ENCODE results near the gene COL9A2. TPM values are rescaled to one million over a fixed set of nuclear protein-coding genes. Genes with fewer than 3 reads are reported as not detected.

Gene COL9A2
- 1 to 10 TPM in 1 of 2 donors, under 1 TPM in 1; 0.54 to 1.3 TPM for polyA plus RNA-seq

GRCh38 chr1:40316595-40317393 lies at the start of gene COL9A2:
Gene COL9A2 (minus strand): TSS chr1:40317286. CDS start chr1:40317197, 89 bp downstream.
- Histone ChIP-seq H3K27ac (ENCODE audit: low read depth in 2 of 2, low read length in 1 of 2) (no peak within 1 kb of the TSS), H3K36me3 (ENCODE audit: control insufficient read depth in 2 of 2, insufficient read depth in 2 of 2, low read length in 1 of 2) (no peaks in the 10 kb centered on the region), H3K4me1 (ENCODE audit: control insufficient read depth in 2 of 2, insufficient read depth in 2 of 2, low read length in 1 of 2) (peaks cover 6 to 8% of the 10 kb centered on the region in 2 donors), H3K9me3 (ENCODE audit: control insufficient read depth in 2 of 2, insufficient read depth in 1 of 2, low read depth in 1 of 2, low read length in 1 of 2) (no peaks in the 10 kb centered on the region), H3K4me3 (ENCODE audit: low read depth in 1 of 2, low read length in 2 of 2) (peak within 1 kb of the TSS; percentile 28 to 41), H3K27me3 (ENCODE audit: control insufficient read depth in 1 of 2, insufficient read depth in 2 of 2, low read length in 2 of 2) (no peaks in the 10 kb centered on the region)
- 2% methylated on average over 62 to 84 of the region's 84 CpGs for WGBS, 2 donors

DNA sequence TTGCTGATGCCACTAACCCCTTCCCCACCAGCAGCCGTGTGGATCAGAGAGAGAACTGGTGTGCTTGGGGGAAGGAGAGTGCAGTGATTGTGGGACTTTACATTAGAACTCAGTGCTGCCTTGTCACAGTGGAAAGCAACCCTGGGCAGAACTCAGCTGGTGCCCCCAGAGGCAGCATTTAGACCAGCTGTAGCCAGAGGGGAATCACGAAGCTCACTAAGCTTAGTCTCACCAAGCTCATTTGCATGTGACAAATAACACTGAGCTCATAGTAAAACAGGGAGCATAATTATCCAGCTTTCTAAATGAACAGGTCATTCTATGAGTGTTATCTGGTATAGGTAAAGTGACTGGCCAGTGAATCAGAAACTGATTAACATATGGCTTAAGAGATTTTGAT lies 46.6 kb upstream of the COL9A2 start:
- 38 to 43% methylated on average over 2 of the region's 2 CpGs for WGBS, 2 donors
- Histone ChIP-seq H3K4me1 (ENCODE audit: control insufficient read depth in 2 of 2, insufficient read depth in 2 of 2, low read length in 1 of 2) (no peaks in the 10 kb centered on the region), H3K36me3 (ENCODE audit: control insufficient read depth in 2 of 2, insufficient read depth in 2 of 2, low read length in 1 of 2) (no peaks in the 10 kb centered on the region), H3K4me3 (ENCODE audit: low read depth in 1 of 2, low read length in 2 of 2) (no peak overlapping the region), H3K27me3 (ENCODE audit: control insufficient read depth in 1 of 2, insufficient read depth in 2 of 2, low read length in 2 of 2) (peaks cover 0 to 2% of the 10 kb centered on the region in 2 donors), H3K9me3 (ENCODE audit: control insufficient read depth in 2 of 2, insufficient read depth in 1 of 2, low read depth in 1 of 2, low read length in 1 of 2) (no peaks in the 10 kb centered on the region), H3K27ac (ENCODE audit: low read depth in 2 of 2, low read length in 1 of 2) (no peak overlapping the region)

DNA sequence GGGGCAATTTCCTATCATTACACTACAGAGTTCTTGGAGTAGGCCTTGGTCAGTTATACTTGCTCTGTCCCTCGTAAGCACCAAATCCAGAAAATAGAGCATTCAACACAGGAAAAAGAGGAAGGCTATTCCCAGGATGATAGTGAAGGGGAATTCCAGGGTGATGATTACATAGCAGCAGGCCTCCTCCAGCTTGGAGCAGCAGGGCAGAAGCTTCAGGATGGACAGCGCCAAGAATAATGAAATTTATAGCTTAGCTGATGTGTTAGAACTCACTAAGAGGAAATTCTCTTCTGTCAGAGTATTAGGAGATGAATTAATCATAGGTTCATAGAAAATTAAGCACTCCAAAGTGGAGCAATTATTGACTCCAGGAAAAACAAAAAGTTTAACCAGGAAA lies 45.6 kb upstream of the COL9A2 start:
- H3K4me3 ChIP-seq (ENCODE audit: low read depth in 1 of 2, low read length in 2 of 2), result no peak overlapping the region
- H3K27ac ChIP-seq (ENCODE audit: low read depth in 2 of 2, low read length in 1 of 2), result no peak overlapping the region
- H3K36me3 ChIP-seq (ENCODE audit: control insufficient read depth in 2 of 2, insufficient read depth in 2 of 2, low read length in 1 of 2), result no peaks in the 10 kb centered on the region
- 57 to 58% methylated on average over 2 of the region's 2 CpGs for WGBS, 2 donors
- no peaks in the 10 kb centered on the region for H3K4me1 ChIP-seq (ENCODE audit: control insufficient read depth in 2 of 2, insufficient read depth in 2 of 2, low read length in 1 of 2)
- H3K9me3 ChIP-seq (ENCODE audit: control insufficient read depth in 2 of 2, insufficient read depth in 1 of 2, low read depth in 1 of 2, low read length in 1 of 2), result no peaks in the 10 kb centered on the region
- H3K27me3 ChIP-seq (ENCODE audit: control insufficient read depth in 1 of 2, insufficient read depth in 2 of 2, low read length in 2 of 2), result peaks cover 0 to 2% of the 10 kb centered on the region in 2 donors

GRCh38 chr1:40362199-40362598 lies 45.1 kb upstream of the COL9A2 start:
- Histone ChIP-seq H3K27me3 (ENCODE audit: control insufficient read depth in 1 of 2, insufficient read depth in 2 of 2, low read length in 2 of 2) (peaks cover 0 to 2% of the 10 kb centered on the region in 2 donors), H3K4me1 (ENCODE audit: control insufficient read depth in 2 of 2, insufficient read depth in 2 of 2, low read length in 1 of 2) (no peaks in the 10 kb centered on the region), H3K27ac (ENCODE audit: low read depth in 2 of 2, low read length in 1 of 2) (no peak overlapping the region), H3K4me3 (ENCODE audit: low read depth in 1 of 2, low read length in 2 of 2) (no peak overlapping the region), H3K36me3 (ENCODE audit: control insufficient read depth in 2 of 2, insufficient read depth in 2 of 2, low read length in 1 of 2) (no peaks in the 10 kb centered on the region), H3K9me3 (ENCODE audit: control insufficient read depth in 2 of 2, insufficient read depth in 1 of 2, low read depth in 1 of 2, low read length in 1 of 2) (no peaks in the 10 kb centered on the region)
- 80 to 81% methylated on average over 2 of the region's 2 CpGs for WGBS, 2 donors

DNA sequence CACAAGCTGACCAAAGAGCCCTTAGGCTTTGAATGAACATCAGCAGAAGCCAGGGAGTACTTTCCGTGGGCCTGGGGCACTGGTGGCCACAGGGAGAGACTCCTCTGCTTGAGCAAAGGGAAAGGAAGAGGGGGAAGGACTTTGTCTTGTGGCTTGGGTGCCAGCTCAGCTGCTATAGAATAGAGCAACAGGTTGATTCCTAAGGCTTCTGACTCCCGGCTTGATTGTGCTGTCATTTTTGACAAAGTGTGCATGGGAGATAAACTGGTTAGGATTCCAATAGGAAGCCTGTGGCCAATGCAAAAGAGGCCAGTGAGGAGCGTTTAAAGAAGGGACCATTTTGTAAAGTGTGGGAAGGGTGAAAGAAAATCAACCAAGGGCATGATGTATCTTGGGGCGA lies 44.6 kb upstream of the COL9A2 start:
- Histone ChIP-seq H3K9me3 (ENCODE audit: control insufficient read depth in 2 of 2, insufficient read depth in 1 of 2, low read depth in 1 of 2, low read length in 1 of 2) (no peaks in the 10 kb centered on the region), H3K27ac (ENCODE audit: low read depth in 2 of 2, low read length in 1 of 2) (no peak overlapping the region), H3K4me1 (ENCODE audit: control insufficient read depth in 2 of 2, insufficient read depth in 2 of 2, low read length in 1 of 2) (no peaks in the 10 kb centered on the region), H3K27me3 (ENCODE audit: control insufficient read depth in 1 of 2, insufficient read depth in 2 of 2, low read length in 2 of 2) (peaks cover 0 to 2% of the 10 kb centered on the region in 2 donors), H3K4me3 (ENCODE audit: low read depth in 1 of 2, low read length in 2 of 2) (no peak overlapping the region), H3K36me3 (ENCODE audit: control insufficient read depth in 2 of 2, insufficient read depth in 2 of 2, low read length in 1 of 2) (no peaks in the 10 kb centered on the region)
- WGBS, 2 donors, result 89 to 90% methylated on average over 4 of the region's 4 CpGs

GRCh38 chr1:40361201-40361600 lies 44.1 kb upstream of the COL9A2 start:
- Histone ChIP-seq H3K4me1 (ENCODE audit: control insufficient read depth in 2 of 2, insufficient read depth in 2 of 2, low read length in 1 of 2) (no peaks in the 10 kb centered on the region), H3K27ac (ENCODE audit: low read depth in 2 of 2, low read length in 1 of 2) (no peak overlapping the region), H3K36me3 (ENCODE audit: control insufficient read depth in 2 of 2, insufficient read depth in 2 of 2, low read length in 1 of 2) (no peaks in the 10 kb centered on the region), H3K4me3 (ENCODE audit: low read depth in 1 of 2, low read length in 2 of 2) (no peak overlapping the region), H3K9me3 (ENCODE audit: control insufficient read depth in 2 of 2, insufficient read depth in 1 of 2, low read depth in 1 of 2, low read length in 1 of 2) (no peaks in the 10 kb centered on the region), H3K27me3 (ENCODE audit: control insufficient read depth in 1 of 2, insufficient read depth in 2 of 2, low read length in 2 of 2) (peaks cover 0 to 2% of the 10 kb centered on the region in 2 donors)
- WGBS, 2 donors, result 95 to 96% methylated on average over 1 of the region's 1 CpG

- Histone ChIP-seq H3K4me1 (ENCODE audit: control insufficient read depth in 2 of 2, insufficient read depth in 2 of 2, low read length in 1 of 2) (no peaks in the 10 kb centered on the region), H3K9me3 (ENCODE audit: control insufficient read depth in 2 of 2, insufficient read depth in 1 of 2, low read depth in 1 of 2, low read length in 1 of 2) (no peaks in the 10 kb centered on the region), H3K36me3 (ENCODE audit: control insufficient read depth in 2 of 2, insufficient read depth in 2 of 2, low read length in 1 of 2) (no peaks in the 10 kb centered on the region), H3K4me3 (ENCODE audit: low read depth in 1 of 2, low read length in 2 of 2) (no peak overlapping the region), H3K27me3 (ENCODE audit: control insufficient read depth in 1 of 2, insufficient read depth in 2 of 2, low read length in 2 of 2) (peaks cover 0 to 2% of the 10 kb centered on the region in 2 donors), H3K27ac (ENCODE audit: low read depth in 2 of 2, low read length in 1 of 2) (no peak overlapping the region)
These were observed 43.5 kb upstream of the COL9A2 start for GRCh38 chr1:40360631-40361030.

DNA sequence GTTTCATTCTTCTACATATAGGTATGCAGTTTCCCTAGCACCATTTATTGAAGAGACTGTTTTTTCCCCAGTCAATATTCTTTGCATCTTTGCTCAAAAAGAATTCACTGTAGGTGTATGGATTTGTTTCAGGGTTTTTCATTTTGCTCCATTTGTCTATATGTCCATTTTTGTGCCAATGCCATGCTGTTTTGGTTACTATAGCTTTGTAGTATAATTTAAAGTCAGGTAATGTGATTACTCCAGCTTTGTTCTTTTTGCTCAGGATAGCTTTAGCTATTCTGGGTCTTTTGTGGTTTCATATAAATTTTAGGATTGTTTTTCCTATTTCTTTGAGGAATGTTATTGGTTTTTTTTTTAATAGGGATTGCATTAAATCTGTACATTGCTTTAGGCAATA lies 40.5 kb upstream of the COL9A2 start:
- Histone ChIP-seq H3K27ac (ENCODE audit: low read depth in 2 of 2, low read length in 1 of 2) (no peak overlapping the region), H3K4me1 (ENCODE audit: control insufficient read depth in 2 of 2, insufficient read depth in 2 of 2, low read length in 1 of 2) (no peaks in the 10 kb centered on the region), H3K9me3 (ENCODE audit: control insufficient read depth in 2 of 2, insufficient read depth in 1 of 2, low read depth in 1 of 2, low read length in 1 of 2) (no peaks in the 10 kb centered on the region), H3K27me3 (ENCODE audit: control insufficient read depth in 1 of 2, insufficient read depth in 2 of 2, low read length in 2 of 2) (peaks cover 0 to 2% of the 10 kb centered on the region in 2 donors), H3K36me3 (ENCODE audit: control insufficient read depth in 2 of 2, insufficient read depth in 2 of 2, low read length in 1 of 2) (no peaks in the 10 kb centered on the region), H3K4me3 (ENCODE audit: low read depth in 1 of 2, low read length in 2 of 2) (no peak overlapping the region)

DNA sequence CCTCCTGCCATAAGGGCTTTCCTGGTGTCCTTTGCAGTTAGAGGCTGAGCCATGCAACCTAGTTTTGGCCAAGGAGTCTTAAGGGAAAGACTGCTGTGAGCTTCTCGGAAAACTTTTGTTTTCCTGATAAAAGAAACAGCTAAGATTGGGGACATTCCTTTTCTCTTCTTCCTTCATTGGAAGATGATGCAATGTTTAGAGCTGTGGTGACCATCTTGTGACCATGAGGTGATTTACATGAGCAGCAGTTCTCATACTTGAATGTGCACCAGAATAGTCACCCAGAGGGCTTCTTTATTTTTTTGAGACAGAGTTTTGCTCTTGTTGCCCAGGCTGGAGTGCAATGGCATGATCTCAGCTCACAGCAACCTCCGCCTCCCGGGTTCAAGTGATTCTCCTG lies 36.0 kb upstream of the COL9A2 start:
- Histone ChIP-seq H3K27me3 (ENCODE audit: control insufficient read depth in 1 of 2, insufficient read depth in 2 of 2, low read length in 2 of 2) (no peaks in the 10 kb centered on the region), H3K4me3 (ENCODE audit: low read depth in 1 of 2, low read length in 2 of 2) (no peak overlapping the region), H3K9me3 (ENCODE audit: control insufficient read depth in 2 of 2, insufficient read depth in 1 of 2, low read depth in 1 of 2, low read length in 1 of 2) (no peaks in the 10 kb centered on the region), H3K4me1 (ENCODE audit: control insufficient read depth in 2 of 2, insufficient read depth in 2 of 2, low read length in 1 of 2) (no peaks in the 10 kb centered on the region), H3K27ac (ENCODE audit: low read depth in 2 of 2, low read length in 1 of 2) (no peak overlapping the region), H3K36me3 (ENCODE audit: control insufficient read depth in 2 of 2, insufficient read depth in 2 of 2, low read length in 1 of 2) (no peaks in the 10 kb centered on the region)
- whole genome bisulfite sequencing, 2 donors, result 88 to 93% methylated on average over 3 of the region's 3 CpGs

- Histone ChIP-seq H3K27ac (ENCODE audit: low read depth in 2 of 2, low read length in 1 of 2) (no peak overlapping the region), H3K27me3 (ENCODE audit: control insufficient read depth in 1 of 2, insufficient read depth in 2 of 2, low read length in 2 of 2) (no peaks in the 10 kb centered on the region), H3K9me3 (ENCODE audit: control insufficient read depth in 2 of 2, insufficient read depth in 1 of 2, low read depth in 1 of 2, low read length in 1 of 2) (no peaks in the 10 kb centered on the region), H3K4me1 (ENCODE audit: control insufficient read depth in 2 of 2, insufficient read depth in 2 of 2, low read length in 1 of 2) (no peaks in the 10 kb centered on the region), H3K4me3 (ENCODE audit: low read depth in 1 of 2, low read length in 2 of 2) (no peak overlapping the region), H3K36me3 (ENCODE audit: control insufficient read depth in 2 of 2, insufficient read depth in 2 of 2, low read length in 1 of 2) (no peaks in the 10 kb centered on the region)
- WGBS, 2 donors, result 85 to 86% methylated on average over 3 of the region's 3 CpGs
These were observed 35.0 kb upstream of the COL9A2 start for GRCh38 chr1:40352126-40352525.
